Measurements from ENCODE around the gene MYCN.

DNA sequence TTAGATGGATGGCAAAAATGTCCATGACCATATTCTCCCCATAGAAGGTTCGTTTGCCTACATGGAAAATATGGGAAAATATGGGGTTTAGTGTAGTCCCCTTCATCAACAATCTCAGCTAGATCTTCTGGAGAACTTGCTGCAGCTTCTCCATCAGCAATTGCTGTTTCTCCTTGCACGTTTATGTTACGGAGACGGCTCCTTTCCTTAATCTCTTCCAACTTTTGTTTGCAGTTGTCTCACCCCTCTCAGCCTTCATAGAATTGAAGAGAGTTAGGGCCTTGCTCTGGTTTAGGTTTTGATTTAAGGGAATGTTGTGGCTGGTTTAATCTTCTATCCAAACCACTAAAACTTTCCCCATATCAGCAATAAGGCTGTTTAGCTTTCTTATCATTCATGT, 28.9 kb downstream of the MYCN start:
- TF ChIP-seq, protein P1, sequence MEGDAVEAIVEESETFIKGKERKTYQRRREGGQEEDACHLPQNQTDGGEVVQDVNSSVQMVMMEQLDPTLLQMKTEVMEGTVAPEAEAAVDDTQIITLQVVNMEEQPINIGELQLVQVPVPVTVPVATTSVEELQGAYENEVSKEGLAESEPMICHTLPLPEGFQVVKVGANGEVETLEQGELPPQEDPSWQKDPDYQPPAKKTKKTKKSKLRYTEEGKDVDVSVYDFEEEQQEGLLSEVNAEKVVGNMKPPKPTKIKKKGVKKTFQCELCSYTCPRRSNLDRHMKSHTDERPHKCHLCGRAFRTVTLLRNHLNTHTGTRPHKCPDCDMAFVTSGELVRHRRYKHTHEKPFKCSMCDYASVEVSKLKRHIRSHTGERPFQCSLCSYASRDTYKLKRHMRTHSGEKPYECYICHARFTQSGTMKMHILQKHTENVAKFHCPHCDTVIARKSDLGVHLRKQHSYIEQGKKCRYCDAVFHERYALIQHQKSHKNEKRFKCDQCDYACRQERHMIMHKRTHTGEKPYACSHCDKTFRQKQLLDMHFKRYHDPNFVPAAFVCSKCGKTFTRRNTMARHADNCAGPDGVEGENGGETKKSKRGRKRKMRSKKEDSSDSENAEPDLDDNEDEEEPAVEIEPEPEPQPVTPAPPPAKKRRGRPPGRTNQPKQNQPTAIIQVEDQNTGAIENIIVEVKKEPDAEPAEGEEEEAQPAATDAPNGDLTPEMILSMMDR (IDR thresholded peaks at IDR 0.05), result no peak
- TF ChIP-seq POLR2A (IDR thresholded peaks at IDR 0.05), result no peak

All from esophagus squamous epithelium (tissue), 4 donors.